ENCODE data around the gene CBR4.
A peak's percentile ranks its signal among the peaks of the same experiment; 100 is the strongest.

Gene CBR4

GRCh38 chr4:169033660-169034059 is 23.6 kb upstream of the CBR4 start:
- no peak for DNase-seq (ENCODE audit: low spot score)

GRCh38 chr4:169032883-169033645 is 23.0 kb upstream of the CBR4 start:
- no peak for DNase-seq (ENCODE audit: low spot score)

- no peak for DNase-seq (ENCODE audit: low spot score)
Observed at GRCh38 chr4:169032194-169032593, 22.1 kb upstream of the CBR4 start.

DNA sequence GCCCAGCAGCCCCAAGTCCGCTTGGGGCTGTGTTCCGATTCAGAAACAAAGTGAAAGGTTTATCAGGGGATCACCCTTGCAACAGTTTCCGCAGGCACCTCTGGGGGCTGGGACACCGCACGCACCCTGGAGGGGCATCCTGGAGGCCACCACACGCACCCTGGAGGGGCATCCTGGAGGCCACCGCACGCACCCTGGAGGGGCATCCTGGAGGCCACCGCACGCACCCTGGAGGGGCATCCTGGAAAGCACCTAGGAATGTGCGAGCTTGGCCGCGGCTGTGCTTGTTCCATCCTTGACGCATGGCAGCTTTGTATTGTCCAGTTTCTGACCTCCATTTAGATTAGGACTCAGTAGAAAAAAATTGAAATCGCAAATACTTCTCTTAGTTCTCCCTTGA is 21.3 kb upstream of the CBR4 start:
- no peak for DNase-seq (ENCODE audit: low spot score)

GRCh38 chr4:169030562-169030982 is 20.5 kb upstream of the CBR4 start:
- no peak for DNase-seq (ENCODE audit: low spot score)

DNA sequence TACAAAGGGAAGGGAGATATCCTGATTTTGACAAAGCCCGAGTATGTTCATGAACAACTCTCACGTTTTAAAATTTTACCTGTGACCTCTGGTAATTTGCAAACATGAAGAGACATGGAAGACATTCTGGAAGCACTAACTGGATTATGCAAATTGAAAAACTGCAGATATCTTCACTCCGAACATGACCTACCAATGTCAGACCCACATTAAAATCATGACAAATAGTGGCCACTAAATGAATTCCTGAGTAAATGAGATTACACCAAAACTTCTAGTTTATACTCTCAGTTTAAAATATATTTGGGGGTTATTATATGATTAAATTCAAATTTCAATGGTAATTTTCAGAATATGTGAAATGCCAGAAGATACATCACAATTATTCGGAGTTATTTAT is 19.9 kb upstream of the CBR4 start:
- no peak for DNase-seq (ENCODE audit: low spot score)

- DNase-seq (ENCODE audit: low spot score): no peak
Observed at GRCh38 chr4:169027663-169028062, 17.6 kb upstream of the CBR4 start.

DNA sequence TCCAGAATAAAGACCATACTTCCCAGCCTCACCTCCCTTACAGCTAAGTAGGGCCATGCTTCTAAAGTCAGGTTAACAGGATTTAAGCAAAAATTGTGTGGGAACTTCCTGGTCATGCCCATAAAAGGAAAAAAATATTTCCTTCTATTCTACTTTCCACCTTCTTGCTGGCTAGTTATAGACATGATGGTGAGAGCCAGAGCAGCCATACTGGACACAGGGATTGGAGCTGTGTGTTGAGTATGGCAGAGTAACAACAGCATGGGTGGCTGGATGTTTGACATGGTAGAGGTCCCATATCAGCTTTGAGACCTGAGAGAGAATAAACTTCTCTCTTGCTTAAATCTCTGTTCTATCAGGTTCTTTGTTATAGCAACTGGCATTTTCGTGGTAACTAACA is 15.1 kb upstream of the CBR4 start:
- no peak for DNase-seq (ENCODE audit: low spot score)

DNA sequence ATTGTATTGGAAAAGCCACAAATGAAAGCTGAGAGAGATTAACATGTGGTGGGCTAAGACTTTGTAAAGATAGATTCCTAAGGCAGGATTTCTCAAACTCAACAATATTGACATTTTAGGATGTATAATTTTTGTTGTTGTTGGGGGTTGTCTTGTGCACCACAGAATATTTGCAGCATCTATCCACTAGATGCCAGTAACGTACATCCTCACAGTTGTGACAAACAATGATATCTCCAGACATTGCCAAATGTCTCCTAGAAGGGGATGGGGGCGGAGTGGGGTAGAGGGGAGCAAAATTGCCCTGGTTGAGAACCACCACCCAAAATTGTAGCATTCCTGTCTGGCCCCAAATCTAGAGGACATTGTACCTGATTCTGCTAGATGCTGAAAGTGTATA is 14.7 kb upstream of the CBR4 start:
- DNase-seq (ENCODE audit: low spot score): no peak

- no peak for DNase-seq (ENCODE audit: low spot score)
Observed at GRCh38 chr4:169018406-169018805, 8.4 kb upstream of the CBR4 start.

- DNase-seq (ENCODE audit: low spot score): no peak
Observed at GRCh38 chr4:169017971-169018370, 7.9 kb upstream of the CBR4 start.

DNA sequence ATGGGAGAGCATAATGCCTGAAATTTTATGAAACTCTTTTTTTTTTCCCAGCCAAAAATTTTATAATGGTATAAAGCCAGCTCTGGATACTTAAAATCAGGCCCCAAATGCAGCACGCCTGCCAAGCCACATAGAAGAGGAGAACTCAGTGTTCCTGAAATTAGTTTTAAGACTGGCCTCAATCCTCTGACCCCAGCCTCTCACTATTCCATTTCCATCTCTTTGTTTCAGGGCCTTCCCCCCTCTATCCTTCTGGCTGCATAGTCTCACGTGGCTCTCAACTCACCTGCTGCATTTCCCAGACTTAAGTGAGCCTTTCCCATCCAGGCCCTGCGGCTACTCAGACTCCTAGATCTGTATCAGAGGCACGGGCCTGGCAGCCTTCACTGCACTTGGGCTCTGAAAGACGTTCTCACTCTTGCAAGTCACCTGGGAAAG is 5.2 kb upstream of the CBR4 start:
- DNase-seq (ENCODE audit: low spot score): no peak

- no peak for DNase-seq (ENCODE audit: low spot score)
Observed at GRCh38 chr4:169014586-169014985, 4.5 kb upstream of the CBR4 start.

DNA sequence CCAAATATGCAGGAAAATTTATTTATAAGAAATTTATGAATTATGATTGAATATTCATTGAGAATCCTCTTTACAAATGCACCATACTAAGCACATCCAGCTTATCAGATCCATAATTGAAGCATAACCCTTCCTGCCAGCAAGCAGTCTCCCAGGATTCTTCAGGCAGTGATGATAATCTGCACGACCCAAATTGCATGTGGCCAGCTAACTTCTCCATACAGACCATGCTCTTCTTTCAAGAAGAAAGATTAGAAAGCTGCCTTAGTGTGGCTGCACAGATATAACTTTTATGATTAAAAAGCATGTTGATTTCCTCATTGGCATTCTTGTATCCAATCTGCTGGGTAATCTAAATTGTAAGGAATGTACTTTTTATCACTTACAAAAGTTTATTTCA is 3.3 kb upstream of the CBR4 start:
- no peak for DNase-seq (ENCODE audit: low spot score)

- no peak for DNase-seq (ENCODE audit: low spot score)
Observed at GRCh38 chr4:169012049-169012448, 2.0 kb upstream of the CBR4 start.

GRCh38 chr4:169009286-169010124 is 550 bp downstream of the CBR4 start:
- DNase-seq (ENCODE audit: low spot score): no peak

DNA sequence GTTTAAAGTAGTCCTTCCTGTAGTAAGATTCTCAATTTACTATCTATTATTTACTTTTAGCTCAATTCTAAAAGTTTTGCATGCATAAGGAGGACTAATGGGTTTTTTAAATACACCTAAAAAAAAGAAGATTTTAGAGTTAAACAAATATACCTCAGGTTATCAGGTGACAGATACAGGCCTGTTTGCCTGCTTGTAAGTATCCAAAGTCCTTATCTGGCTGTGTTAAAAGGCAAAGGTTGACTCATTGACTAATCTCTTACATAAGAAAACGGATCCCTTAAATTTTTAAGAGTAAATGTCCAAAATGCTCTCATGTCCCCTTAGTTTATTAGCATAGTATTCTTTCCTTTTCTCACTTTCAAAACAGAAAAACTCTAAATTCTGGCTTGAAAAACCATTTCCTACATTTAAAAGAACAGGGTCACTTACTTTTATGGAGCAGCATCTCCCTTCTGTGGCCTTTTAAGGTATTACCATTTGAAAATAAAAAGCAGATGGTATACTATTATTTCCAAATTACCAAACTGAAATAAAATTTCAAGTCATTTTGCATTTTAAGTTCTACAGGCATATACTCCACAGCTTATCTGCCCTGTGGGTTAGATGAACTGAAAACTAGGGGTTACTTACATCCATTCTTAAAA is 4.5 kb downstream of the CBR4 start:
- DNase-seq (ENCODE audit: low spot score): peak; percentile 11

- DNase-seq (ENCODE audit: low spot score): no peak
Observed at GRCh38 chr4:169000315-169000714, 9.7 kb downstream of the CBR4 start.

DNA sequence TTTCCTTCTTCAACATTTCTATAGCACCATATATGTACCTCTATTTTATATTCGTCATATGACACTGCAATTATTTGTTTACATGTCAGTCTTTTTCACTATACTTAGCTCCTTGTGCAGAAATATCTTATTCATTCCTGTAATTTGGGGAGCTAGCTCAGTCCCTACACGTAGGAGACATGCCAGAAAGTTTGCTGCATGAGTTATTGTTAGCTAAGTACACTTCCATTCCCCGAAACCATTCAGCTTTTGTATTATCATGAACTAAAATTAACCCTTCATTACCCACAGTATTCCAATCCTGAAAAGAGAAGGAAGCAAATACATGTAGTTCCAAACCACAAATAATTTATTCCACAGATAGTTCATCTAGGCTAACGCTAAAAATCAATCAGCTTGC is 10.2 kb downstream of the CBR4 start:
- DNase-seq (ENCODE audit: low spot score): no peak

DNA sequence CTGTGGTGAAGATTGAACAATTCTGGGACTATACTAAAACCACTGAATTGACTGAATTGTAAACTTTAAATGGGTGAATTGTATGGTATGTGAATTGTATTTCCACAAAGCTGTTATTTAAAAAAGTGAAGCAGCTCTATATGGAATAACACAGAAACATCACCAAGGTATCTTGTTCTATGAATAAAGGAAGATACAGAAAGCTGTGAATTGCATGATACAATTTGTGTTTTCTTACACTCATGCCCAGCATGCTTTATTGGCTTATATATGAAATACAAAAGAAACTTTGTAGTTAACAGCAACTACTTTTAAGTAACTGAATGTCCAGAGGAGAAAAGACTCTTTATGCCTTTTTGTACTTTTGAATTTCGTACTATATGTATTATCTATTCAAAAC is 11.5 kb downstream of the CBR4 start:
- DNase-seq (ENCODE audit: low spot score): no peak

- DNase-seq (ENCODE audit: low spot score): peak; percentile 12
Observed at GRCh38 chr4:168995537-168996295, 14.3 kb downstream of the CBR4 start.

GRCh38 chr4:168994958-168995357 is 15.1 kb downstream of the CBR4 start:
- no peak for DNase-seq (ENCODE audit: low spot score)
